Measurements from ENCODE around the gene LDLRAD3.

LDLRAD3 gene

DNA sequence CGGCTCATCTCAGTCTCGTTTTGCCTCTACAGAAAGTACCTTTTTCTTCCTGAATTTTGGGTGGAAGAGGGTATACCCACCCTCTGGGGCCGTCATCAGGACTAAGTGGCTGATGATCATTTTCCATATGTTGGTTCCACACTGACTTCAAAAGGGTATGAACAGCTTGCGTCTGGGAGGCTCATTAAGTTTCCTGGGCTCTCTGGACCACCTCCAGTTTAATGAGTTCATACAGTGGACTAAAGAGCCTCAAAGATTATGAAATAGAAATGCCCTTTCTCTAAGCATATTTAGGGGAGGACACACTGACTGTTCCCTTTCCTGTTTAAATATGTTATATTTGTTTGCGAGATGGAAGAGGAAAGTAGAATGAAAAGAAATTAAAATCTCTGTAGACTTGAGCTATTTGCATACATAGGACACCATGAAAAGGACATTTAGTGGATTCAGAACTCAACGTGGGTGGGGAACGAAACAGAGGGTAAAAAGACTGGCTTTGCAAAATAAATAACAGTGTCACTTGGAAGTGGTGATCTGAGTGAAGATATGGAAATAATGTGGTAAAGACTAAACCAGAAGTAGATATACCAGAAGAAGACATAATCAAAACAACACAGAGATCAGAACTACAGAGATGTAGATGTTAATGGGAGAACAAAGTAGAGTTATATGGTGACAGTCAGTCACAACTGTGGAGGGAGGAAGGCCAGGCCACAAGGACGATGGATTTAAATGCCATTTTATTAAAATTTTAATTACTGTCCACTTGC lies 18.7 kb downstream of the LDLRAD3 start:
- DNase-seq: no peak

GRCh38 chr11:35963911-35964310 lies 20.0 kb downstream of the LDLRAD3 start:
- DNase-seq: no peak

- no peak for DNase-seq
Measured at GRCh38 chr11:35964841-35965240, 21.0 kb downstream of the LDLRAD3 start.

DNA sequence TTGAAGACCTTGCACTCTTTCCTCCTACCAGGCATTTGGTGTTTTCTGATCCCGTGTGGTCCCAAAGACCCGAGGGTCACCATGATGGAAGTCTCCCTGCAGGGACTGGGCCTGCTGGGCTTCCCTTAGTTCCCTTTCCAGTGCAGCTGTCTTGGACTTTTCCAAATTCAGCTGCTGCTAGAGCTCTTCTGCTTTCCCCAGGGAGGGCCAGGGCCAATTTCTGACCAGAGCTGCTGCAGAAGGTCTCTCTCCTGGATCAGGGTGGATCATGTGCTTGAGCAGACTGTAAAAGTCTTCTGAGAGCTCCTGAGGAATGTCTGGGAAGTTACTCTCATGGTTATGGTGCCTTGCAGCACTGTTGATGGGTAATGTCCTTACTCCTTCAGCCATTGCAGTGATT lies 23.2 kb downstream of the LDLRAD3 start:
- no peak for DNase-seq

DNA sequence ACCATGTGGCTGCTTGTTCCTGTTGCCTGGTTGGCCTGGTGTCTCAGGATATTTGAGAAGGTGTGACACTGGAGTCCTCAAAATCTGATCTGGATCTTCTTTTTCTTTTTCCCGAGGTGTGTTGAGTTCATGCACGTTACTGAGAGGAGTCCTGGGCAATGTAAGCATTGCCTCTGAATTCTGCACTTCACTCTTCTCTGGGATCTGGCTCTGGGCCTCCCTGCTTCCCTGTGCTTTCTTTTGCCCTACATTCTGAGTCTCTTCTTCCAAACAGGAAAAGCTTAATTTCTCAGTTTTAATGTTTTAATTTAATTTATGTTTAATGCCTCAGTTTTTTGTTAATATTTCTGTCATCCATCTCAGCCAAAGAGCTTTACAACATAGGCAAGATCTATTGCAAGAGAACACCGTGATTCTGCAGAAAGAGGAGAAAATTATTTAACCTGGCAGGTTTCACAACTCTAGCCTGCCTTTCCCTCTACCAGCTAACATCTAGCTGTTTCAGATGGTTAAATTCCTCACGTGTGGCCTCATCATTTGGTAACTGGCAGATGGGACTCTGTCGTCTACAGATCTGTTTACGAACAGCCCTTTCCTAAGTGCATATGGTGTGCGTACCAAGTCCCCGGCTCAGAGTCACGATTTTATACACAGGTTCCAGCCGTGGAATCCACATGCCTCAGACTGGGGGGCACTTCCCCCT lies 24.7 kb downstream of the LDLRAD3 start:
- DNase-seq: no peak

DNA sequence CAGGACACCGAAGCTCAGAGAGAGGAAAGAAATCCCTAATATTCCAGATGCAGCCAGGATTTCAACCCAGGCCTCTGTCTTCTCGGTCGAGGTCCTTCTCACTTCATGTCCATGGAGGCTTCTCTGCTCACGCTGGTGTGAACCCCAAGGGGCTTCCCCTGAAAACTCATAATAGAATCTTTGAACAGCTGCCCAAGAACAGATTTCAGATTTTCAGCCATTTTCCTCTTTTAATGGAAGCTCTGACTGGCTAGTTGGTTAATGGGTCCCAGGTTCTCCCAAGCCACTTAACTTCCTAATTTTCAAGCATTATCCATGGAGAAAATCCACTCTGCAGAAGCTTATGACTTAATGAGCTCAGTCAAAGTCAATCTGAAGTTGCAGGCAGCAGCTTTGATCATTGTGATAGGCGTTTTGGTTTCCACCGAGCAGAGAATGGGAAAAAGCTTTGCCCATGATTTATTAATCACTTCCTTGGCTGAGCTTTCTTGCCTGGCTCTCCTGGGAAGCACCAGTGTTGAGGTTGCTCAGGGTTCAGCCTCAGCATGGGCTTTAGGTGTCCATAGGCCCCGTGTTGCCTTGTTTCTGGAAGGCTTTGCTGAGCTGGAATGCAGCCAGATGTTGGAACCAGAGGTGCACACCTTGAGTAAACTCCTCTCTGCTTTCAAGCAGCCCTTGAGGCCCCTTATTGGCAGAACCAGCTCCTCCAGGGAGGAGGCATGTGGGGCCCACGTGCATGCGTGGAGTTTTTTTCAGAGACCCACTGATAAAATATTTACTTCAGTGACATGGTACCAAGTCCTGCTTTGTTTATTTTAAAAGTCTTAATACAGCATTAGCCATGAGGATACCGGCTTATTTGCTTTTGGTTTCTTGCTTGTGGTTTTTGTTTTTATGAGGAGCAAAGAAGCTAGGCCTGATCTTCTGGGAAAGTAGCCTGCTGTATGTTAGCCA lies 25.5 kb downstream of the LDLRAD3 start:
- DNase-seq: no peak

DNA sequence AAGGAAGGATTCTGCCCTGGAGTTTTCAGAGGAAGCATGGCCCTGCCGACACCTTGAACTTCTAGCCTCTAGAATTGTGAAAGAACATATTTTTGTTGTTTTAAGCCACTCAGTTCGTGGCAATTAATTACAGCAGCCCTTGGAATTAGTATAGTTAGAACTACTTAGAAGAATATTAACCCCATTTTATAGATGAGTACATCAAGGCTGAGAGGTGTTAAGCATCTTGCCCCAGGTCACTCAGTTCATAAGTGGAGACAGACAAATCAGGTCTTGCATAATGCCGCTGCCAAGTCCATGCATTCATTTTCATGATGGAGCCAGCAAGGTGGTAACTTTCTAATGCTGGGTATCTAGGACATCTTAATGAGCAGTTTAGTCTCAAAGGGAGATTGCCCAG lies 26.6 kb downstream of the LDLRAD3 start:
- no peak for DNase-seq

GRCh38 chr11:35971841-35972422 lies 28.1 kb downstream of the LDLRAD3 start:
- DNase-seq: no peak

DNA sequence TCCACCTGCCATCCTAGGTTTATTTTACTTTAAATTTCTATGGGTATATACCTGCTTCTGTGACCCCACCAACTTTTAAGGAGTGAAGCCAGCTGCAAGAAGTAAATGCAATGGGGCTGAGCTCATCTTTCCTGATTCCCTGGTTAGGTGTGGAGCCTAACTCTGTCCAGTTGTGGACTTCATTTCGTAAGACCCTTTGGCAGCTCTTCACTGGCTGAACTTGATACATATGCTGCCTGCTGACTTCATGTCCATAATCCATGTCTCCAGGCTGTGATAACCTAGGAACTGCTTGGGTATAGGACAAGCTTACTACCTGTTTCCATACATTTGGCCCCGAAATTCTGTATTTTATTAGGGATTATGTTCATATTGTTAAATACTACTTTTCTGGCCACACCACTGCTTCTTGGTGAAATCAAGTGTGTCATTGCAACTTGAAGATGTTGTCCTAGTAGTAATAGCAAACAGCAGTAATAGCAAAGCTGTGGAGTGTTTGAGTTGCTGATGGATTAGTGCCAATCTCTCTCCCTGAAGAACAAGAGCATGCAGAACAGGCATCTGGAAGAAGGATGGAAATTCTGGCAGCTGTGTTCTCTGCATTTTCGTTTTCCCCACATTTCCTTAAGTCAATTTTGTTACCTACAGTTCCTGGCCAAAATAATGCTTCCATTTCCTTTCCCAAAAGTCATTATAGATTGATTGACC lies 31.2 kb downstream of the LDLRAD3 start:
- no peak for DNase-seq

DNA sequence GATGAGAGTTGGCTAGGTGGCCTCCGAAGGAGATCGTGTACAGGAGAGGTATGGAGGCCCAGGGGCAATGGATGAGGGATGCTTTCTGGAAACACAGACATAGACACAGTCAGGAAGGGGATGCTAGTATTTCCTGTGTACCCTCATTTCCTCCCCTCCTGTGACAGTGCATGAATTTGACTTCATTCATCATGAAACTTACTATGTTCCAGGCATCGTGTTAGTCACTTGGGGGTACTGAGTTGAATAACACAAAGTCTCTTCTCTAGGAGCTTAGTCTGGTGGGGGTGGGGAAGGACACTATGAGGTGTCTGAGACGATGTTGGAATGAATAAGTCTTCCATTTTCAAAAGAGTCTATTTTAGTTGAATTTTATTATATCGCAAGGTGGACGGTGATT lies 32.6 kb downstream of the LDLRAD3 start:
- DNase-seq: no peak

DNA sequence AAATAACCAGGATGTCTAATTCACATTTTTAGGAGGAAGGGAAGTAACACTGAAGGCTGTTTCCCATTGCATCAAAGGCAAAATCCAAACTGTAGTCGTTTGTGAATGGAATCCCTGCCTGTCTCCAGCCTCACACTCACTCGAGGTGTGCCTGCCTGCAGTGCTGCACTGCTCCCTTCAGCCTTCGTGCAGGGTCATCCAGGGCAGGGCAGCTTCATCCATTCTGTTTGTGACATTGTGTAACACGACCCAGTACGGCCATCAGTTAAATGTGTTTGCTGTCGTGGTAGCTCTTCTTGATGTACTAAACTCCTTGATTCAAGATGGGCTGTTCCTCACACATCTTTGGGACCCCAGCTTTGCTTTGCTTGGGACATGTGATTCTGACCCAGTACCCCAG lies 34.3 kb downstream of the LDLRAD3 start:
- DNase-seq: no peak

DNA sequence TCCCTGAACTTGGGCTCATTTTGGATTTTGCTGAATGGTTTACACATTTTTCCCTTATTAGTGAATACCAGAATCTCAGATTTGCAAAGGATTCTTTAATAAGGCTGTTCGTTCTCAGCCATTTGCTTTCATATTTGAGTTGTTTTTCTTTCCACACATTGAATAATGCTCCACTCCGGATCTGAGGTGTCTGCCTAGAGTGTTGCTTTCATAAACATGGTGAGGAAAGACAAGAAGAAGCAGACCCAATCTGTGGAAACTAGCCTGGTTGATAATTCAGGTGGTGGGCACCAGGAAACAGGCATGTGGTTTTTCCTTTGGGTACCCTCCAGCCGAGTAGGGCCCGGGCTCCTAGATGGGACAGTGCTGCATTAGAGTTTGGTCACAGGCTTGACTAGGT lies 35.0 kb downstream of the LDLRAD3 start:
- no peak for DNase-seq

- DNase-seq: no peak
Measured at GRCh38 chr11:35980686-35981390, 37.0 kb downstream of the LDLRAD3 start.

GRCh38 chr11:35981581-35981980 lies 37.7 kb downstream of the LDLRAD3 start:
- no peak for DNase-seq

- DNase-seq: no peak
Measured at GRCh38 chr11:35982061-35982460, 38.2 kb downstream of the LDLRAD3 start.

- DNase-seq: no peak
Measured at GRCh38 chr11:35983981-35984380, 40.1 kb downstream of the LDLRAD3 start.

- DNase-seq: no peak
Measured at GRCh38 chr11:35986947-35987346, 43.1 kb downstream of the LDLRAD3 start.

- no peak for DNase-seq
Measured at GRCh38 chr11:35990170-35990569, 46.3 kb downstream of the LDLRAD3 start.

- DNase-seq: no peak
Measured at GRCh38 chr11:35990816-35991215, 47.0 kb downstream of the LDLRAD3 start.

GRCh38 chr11:35992548-35992947 lies 48.7 kb downstream of the LDLRAD3 start:
- DNase-seq: no peak

DNA sequence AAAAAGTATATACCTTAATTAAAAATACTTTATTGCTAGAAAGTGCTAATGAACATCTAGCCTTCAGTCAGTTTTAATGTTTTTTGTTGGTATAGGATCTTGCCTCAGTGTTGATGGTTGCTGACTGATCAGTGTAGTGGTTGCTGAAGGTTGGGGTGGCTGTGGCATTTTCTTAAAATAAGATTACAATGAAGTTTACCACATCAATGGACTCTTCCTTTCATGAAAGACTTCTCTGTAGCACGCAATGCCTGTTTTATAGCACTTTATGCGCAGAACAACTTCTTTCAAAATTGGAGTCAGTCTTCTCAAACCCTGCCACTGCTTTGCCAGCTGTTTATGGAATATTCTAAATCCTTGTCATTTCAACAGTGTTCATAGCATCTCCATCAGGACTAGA lies 50.6 kb downstream of the LDLRAD3 start:
- no peak for DNase-seq

Data from central memory CD4-positive, alpha-beta T cell (primary cell).